Endothelial cell of coronary artery (primary cell): ENCODE data around the gene LRP3. TPM values are rescaled to one million over a fixed set of nuclear protein-coding genes. Genes with fewer than 3 reads are reported as not detected.

ENCODE experiments used
- total RNA-seq: library from RNA; depleted of rRNA; stranded (reverse); fragments of >200 nt; gene quantifications from 2 replicates; pipeline ENCODE4 v1.2.3, GENCODE V29; 2014

LRP3 gene, protein sequence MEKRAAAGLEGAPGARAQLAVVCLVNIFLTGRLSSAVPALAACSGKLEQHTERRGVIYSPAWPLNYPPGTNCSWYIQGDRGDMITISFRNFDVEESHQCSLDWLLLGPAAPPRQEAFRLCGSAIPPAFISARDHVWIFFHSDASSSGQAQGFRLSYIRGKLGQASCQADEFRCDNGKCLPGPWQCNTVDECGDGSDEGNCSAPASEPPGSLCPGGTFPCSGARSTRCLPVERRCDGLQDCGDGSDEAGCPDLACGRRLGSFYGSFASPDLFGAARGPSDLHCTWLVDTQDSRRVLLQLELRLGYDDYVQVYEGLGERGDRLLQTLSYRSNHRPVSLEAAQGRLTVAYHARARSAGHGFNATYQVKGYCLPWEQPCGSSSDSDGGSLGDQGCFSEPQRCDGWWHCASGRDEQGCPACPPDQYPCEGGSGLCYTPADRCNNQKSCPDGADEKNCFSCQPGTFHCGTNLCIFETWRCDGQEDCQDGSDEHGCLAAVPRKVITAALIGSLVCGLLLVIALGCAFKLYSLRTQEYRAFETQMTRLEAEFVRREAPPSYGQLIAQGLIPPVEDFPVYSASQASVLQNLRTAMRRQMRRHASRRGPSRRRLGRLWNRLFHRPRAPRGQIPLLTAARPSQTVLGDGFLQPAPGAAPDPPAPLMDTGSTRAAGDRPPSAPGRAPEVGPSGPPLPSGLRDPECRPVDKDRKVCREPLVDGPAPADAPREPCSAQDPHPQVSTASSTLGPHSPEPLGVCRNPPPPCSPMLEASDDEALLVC
- total RNA-seq, result 12.1 and 15.3 TPM in 2 replicates

DNA sequence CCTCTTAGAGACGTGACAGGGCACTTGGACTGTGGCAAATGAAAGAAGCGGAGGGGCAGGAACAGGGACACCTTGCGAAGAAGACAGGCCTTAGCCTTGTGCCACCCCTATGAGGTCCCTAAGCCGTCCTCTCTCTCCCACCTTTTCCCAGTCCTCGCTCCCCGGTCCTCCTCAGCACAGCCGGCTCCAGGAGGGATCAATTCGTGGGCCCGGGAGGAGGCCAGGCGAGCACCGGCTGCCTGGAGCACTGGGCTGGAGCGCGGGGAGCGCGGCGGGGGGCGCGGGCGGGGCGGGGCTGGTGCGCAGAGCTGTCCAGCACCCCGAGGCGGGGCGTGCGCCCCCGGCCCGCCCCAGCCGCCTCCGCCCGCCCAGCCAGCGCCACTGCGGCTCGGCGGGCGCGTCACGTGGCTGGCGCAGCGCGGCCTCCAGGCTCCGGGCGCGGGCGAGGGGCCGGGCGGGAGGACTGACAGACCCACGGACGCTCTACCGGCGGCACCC is at the start of gene LRP3:
LRP3 (plus strand) TSS at position 466 of the 498 bp plus-strand sequence. CDS start 456 bp downstream, outside the sequence.

GRCh38 chr19:33225458-33225926 is 31.4 kb downstream of the LRP3 start, which contains the start of gene SLC7A10:
Gene SLC7A10 (minus strand): TSS chr19:33225850. CDS start chr19:33225703, 147 bp downstream.

Other genes starting within 250 kb of the LRP3 start
- 8.3 and 10.6 TPM in 2 replicates for gene CEP89, start 222.4 kb upstream of the LRP3 start, total RNA-seq
- gene FAAP24, start 222.1 kb upstream of the LRP3 start, total RNA-seq, result 2.1 and 2.9 TPM in 2 replicates
- 2.2 and 2.7 TPM in 2 replicates for gene RHPN2, start 129.4 kb upstream of the LRP3 start, total RNA-seq
- gene GPATCH1, start 113.1 kb upstream of the LRP3 start, total RNA-seq, result 6.2 and 6.4 TPM in 2 replicates
- gene WDR88, start 62.2 kb upstream of the LRP3 start, total RNA-seq, result not detected in 2 replicates
- gene SLC7A10, start 31.5 kb downstream of the LRP3 start, total RNA-seq, result not detected in 2 replicates
- gene CEBPA, start 108.2 kb downstream of the LRP3 start, total RNA-seq, result 0.09 and 0.18 TPM in 2 replicates
- gene CEBPG, start 179.4 kb downstream of the LRP3 start, total RNA-seq, result 27.0 and 34.6 TPM in 2 replicates